ENCODE results near the gene TCF12.

Gene TCF12

DNA sequence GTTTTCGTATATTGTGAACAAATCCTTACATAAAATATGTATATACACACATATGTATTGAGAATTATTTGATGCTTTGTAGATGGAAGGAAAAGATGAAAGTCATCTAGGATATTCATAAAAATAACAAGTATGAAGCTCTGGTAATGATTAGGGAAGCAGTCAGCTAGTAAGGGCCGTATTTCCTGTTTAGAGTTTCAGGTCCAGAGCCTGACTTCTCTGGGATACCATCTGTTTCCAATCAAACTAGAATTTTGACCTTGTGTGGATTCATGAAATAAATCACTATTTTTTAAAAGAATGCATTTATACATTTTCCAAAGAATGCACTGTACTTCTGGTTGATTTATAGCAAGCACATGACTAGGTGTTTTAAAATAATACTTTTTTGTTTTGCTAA, 301.8 kb downstream of the TCF12 start:
- TF ChIP-seq SUZ12 (IDR thresholded peaks at IDR 0.05; ENCODE audit: extremely low read depth, insufficient read depth, insufficient read length) (no peak), ZNF274 (IDR thresholded peaks at IDR 0.05; ENCODE audit: low read depth, low read length) (no peak), YY1 (IDR thresholded peaks at IDR 0.05; ENCODE audit: insufficient read depth, insufficient read length) (no peak)
- no peak overlapping the region for H3K9ac ChIP-seq (ENCODE audit: insufficient read length, low read depth)
- no peak overlapping the region for H3K4me3 ChIP-seq (ENCODE audit: insufficient read length, low read depth)
- H3K9me3 ChIP-seq (ENCODE audit: insufficient read depth, low read length) = no peaks in the 10 kb centered on the region
- no peaks in the 10 kb centered on the region for H3K36me3 ChIP-seq (ENCODE audit: insufficient read depth, insufficient read length, low read length)
- no peak for DNase-seq (ENCODE audit: low read depth, low spot score)
- no peaks in the 10 kb centered on the region for H3K27me3 ChIP-seq (ENCODE audit: insufficient read depth, insufficient read length)
- no peaks in the 10 kb centered on the region for H3K4me1 ChIP-seq (ENCODE audit: insufficient read depth, insufficient read length)

DNA sequence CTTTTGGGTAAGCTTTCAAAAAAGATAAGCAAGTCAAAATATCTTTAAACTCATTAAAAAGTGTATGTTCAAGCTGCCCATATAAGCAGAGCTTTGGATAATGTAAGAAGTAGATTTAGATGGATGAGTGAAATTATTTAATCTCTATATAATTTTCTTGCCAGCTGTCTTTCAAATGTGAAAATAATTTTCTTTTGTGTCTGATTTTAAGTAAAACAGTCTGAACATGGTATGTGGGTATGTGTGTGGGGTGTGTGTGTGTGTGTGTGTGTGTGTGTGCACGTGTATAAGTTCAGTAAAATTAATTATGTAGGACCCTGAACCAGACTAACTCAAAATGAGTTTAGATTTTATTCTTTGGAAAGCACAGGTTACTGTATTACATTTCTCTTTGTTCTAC, 302.7 kb downstream of the TCF12 start:
- TF ChIP-seq YY1 (IDR thresholded peaks at IDR 0.05; ENCODE audit: insufficient read depth, insufficient read length) (no peak), ZNF274 (IDR thresholded peaks at IDR 0.05; ENCODE audit: low read depth, low read length) (no peak), SUZ12 (IDR thresholded peaks at IDR 0.05; ENCODE audit: extremely low read depth, insufficient read depth, insufficient read length) (no peak)
- Histone ChIP-seq H3K36me3 (ENCODE audit: insufficient read depth, insufficient read length, low read length) (no peaks in the 10 kb centered on the region), H3K9ac (ENCODE audit: insufficient read length, low read depth) (no peak overlapping the region), H3K9me3 (ENCODE audit: insufficient read depth, low read length) (no peaks in the 10 kb centered on the region), H3K4me1 (ENCODE audit: insufficient read depth, insufficient read length) (no peaks in the 10 kb centered on the region), H3K4me3 (ENCODE audit: insufficient read length, low read depth) (no peak overlapping the region), H3K27me3 (ENCODE audit: insufficient read depth, insufficient read length) (no peaks in the 10 kb centered on the region)
- no peak for DNase-seq (ENCODE audit: low read depth, low spot score)

DNA sequence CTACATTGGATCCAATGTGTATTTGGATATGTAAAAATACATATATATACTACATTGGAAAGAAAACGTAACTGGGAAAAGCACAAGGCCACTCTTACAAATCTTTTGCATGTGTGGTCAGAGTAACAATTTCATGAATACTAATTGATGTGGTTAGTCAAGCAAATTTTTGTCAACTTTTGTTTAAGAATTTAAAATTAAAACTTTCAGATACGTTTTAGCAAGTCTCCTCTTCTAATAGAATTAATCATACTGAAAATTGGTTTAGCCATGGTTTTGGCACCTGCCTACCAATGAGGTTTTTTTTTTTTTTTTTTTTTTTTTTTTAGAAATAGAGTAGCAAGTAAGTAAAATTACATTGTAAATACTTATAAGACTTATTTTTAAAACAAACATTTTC, 304.9 kb downstream of the TCF12 start:
- H3K4me3 ChIP-seq (ENCODE audit: insufficient read length, low read depth) = no peak overlapping the region
- no peaks in the 10 kb centered on the region for H3K9me3 ChIP-seq (ENCODE audit: insufficient read depth, low read length)
- no peak for DNase-seq (ENCODE audit: low read depth, low spot score)
- no peak for TF ChIP-seq ZNF274 (IDR thresholded peaks at IDR 0.05; ENCODE audit: low read depth, low read length)
- no peak for TF ChIP-seq SUZ12 (IDR thresholded peaks at IDR 0.05; ENCODE audit: extremely low read depth, insufficient read depth, insufficient read length)
- no peak for TF ChIP-seq YY1 (IDR thresholded peaks at IDR 0.05; ENCODE audit: insufficient read depth, insufficient read length)
- H3K36me3 ChIP-seq (ENCODE audit: insufficient read depth, insufficient read length, low read length) = no peaks in the 10 kb centered on the region
- H3K4me1 ChIP-seq (ENCODE audit: insufficient read depth, insufficient read length) = no peaks in the 10 kb centered on the region
- H3K27me3 ChIP-seq (ENCODE audit: insufficient read depth, insufficient read length) = no peaks in the 10 kb centered on the region
- no peak overlapping the region for H3K9ac ChIP-seq (ENCODE audit: insufficient read length, low read depth)

DNA sequence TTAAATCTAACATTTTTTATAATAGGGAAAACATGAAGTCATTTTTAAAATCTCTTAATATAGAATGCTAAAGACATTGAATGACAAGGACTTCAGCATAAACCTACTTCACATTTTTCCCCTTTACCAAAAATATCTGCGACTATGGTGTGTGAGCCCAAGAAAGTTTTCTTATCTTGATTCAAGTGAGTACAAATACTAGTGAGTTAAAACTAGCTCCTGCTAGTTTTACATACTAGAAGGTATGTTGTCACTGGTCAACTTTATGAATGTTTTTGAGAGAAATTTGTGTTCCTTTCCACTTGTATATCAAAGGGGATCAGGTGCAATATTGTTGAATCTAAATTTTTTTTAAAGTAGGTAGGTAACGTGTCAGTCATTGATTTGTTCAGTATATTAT, 305.4 kb downstream of the TCF12 start:
- H3K9ac ChIP-seq (ENCODE audit: insufficient read length, low read depth) = no peak overlapping the region
- no peaks in the 10 kb centered on the region for H3K9me3 ChIP-seq (ENCODE audit: insufficient read depth, low read length)
- H3K36me3 ChIP-seq (ENCODE audit: insufficient read depth, insufficient read length, low read length) = no peaks in the 10 kb centered on the region
- no peaks in the 10 kb centered on the region for H3K4me1 ChIP-seq (ENCODE audit: insufficient read depth, insufficient read length)
- DNase-seq (ENCODE audit: low read depth, low spot score) = no peak
- TF ChIP-seq ZNF274 (IDR thresholded peaks at IDR 0.05; ENCODE audit: low read depth, low read length) (no peak), YY1 (IDR thresholded peaks at IDR 0.05; ENCODE audit: insufficient read depth, insufficient read length) (no peak)
- H3K4me3 ChIP-seq (ENCODE audit: insufficient read length, low read depth) = no peak overlapping the region
- H3K27me3 ChIP-seq (ENCODE audit: insufficient read depth, insufficient read length) = no peaks in the 10 kb centered on the region

DNA sequence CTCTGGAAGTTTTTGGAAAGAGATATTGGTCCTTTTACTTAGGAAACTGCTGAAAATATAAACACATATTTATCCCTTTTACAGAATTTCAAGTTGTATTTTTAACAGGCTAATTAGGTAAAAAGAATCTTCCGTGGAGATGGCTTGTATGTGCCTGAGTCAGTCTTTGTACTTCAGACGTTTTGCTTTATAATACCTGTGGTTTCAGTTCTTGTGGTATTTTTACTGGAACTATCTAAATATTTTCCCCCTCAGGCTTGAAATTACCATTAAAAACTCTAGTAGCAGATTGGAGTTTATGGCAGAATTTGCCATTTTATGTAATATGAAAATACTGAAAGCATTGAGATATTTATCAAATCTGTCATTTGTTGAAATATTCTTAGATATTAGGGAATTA, 306.2 kb downstream of the TCF12 start:
- no peak for DNase-seq (ENCODE audit: low read depth, low spot score)
- Histone ChIP-seq H3K9me3 (ENCODE audit: insufficient read depth, low read length) (no peaks in the 10 kb centered on the region), H3K9ac (ENCODE audit: insufficient read length, low read depth) (no peak overlapping the region), H3K4me1 (ENCODE audit: insufficient read depth, insufficient read length) (no peaks in the 10 kb centered on the region), H3K27me3 (ENCODE audit: insufficient read depth, insufficient read length) (no peaks in the 10 kb centered on the region), H3K36me3 (ENCODE audit: insufficient read depth, insufficient read length, low read length) (no peaks in the 10 kb centered on the region), H3K4me3 (ENCODE audit: insufficient read length, low read depth) (no peak overlapping the region)
- TF ChIP-seq YY1 (IDR thresholded peaks at IDR 0.05; ENCODE audit: insufficient read depth, insufficient read length) (no peak), ZNF274 (IDR thresholded peaks at IDR 0.05; ENCODE audit: low read depth, low read length) (no peak), SUZ12 (IDR thresholded peaks at IDR 0.05; ENCODE audit: extremely low read depth, insufficient read depth, insufficient read length) (no peak)

DNA sequence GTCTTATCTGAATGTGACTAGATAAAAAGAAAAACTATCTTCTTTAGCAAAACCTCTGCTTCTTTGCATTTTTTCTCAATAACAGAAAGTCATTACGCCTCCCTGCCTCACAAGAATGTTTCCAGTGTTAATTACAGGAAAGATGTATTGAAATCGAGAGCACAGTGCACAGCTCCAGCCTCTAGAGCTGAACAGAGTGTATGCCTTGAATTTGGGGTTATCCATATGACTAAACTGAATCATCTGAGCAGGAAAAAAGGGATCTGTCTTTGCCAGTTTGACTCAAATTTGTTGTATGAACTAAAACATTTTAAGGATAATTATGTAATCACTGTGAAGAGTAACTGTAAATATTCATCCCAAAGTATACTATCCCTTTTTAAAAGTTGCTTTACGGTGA, 308.7 kb downstream of the TCF12 start:
- no peak for DNase-seq (ENCODE audit: low read depth, low spot score)
- no peak overlapping the region for H3K9ac ChIP-seq (ENCODE audit: insufficient read length, low read depth)
- H3K27me3 ChIP-seq (ENCODE audit: insufficient read depth, insufficient read length) = no peaks in the 10 kb centered on the region
- H3K4me1 ChIP-seq (ENCODE audit: insufficient read depth, insufficient read length) = no peaks in the 10 kb centered on the region
- no peak overlapping the region for H3K4me3 ChIP-seq (ENCODE audit: insufficient read length, low read depth)
- H3K9me3 ChIP-seq (ENCODE audit: insufficient read depth, low read length) = no peaks in the 10 kb centered on the region
- peaks cover under 1% of the 10 kb centered on the region for H3K36me3 ChIP-seq (ENCODE audit: insufficient read depth, insufficient read length, low read length)
- no peak for TF ChIP-seq YY1 (IDR thresholded peaks at IDR 0.05; ENCODE audit: insufficient read depth, insufficient read length)
- TF ChIP-seq SUZ12 (IDR thresholded peaks at IDR 0.05; ENCODE audit: extremely low read depth, insufficient read depth, insufficient read length) = no peak
- TF ChIP-seq ZNF274 (IDR thresholded peaks at IDR 0.05; ENCODE audit: low read depth, low read length) = no peak

DNA sequence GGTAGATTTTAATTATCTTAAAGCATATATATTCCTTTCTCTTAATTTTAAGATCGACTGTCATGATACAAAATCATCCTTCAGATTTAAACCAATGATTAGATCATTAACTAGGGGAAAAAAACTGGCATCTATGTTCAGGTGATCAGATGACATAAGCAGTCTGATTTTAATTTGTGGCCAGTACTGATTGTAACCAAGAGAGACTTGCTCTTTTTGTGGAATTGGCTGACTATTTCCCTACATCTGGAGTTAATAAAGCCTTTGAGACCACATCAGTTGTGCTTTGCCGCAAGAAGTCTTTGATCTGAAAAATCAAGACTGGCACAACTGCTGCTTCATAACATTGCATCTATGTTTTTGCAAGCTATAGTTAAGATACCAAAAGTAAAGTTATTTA, 309.5 kb downstream of the TCF12 start:
- Histone ChIP-seq H3K36me3 (ENCODE audit: insufficient read depth, insufficient read length, low read length) (peaks cover 7% of the 10 kb centered on the region), H3K9me3 (ENCODE audit: insufficient read depth, low read length) (no peaks in the 10 kb centered on the region), H3K4me3 (ENCODE audit: insufficient read length, low read depth) (no peak overlapping the region), H3K27me3 (ENCODE audit: insufficient read depth, insufficient read length) (no peaks in the 10 kb centered on the region), H3K4me1 (ENCODE audit: insufficient read depth, insufficient read length) (no peaks in the 10 kb centered on the region), H3K9ac (ENCODE audit: insufficient read length, low read depth) (no peak overlapping the region)
- no peak for DNase-seq (ENCODE audit: low read depth, low spot score)
- no peak for TF ChIP-seq SUZ12 (IDR thresholded peaks at IDR 0.05; ENCODE audit: extremely low read depth, insufficient read depth, insufficient read length)

DNA sequence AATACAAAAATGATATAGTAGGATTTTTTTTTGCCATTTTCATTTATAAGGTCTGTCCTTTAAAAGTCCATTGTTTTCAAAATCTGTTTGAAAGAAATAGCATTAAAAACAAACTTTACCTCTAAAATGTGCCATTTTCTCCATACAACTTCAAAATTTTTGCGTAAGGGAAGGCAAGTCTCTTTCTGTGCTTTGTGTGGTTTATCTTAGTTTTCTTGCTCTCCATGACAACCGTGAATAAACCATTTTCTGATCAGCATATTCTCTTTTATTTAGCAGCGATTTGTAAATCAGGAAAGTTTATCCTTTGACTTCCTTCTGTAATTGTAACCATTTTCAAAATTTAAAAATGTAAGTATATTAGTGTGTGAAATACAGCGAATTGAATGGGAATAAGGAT, 310.0 kb downstream of the TCF12 start:
- Histone ChIP-seq H3K27me3 (ENCODE audit: insufficient read depth, insufficient read length) (no peaks in the 10 kb centered on the region), H3K9me3 (ENCODE audit: insufficient read depth, low read length) (no peaks in the 10 kb centered on the region), H3K36me3 (ENCODE audit: insufficient read depth, insufficient read length, low read length) (peaks cover 11% of the 10 kb centered on the region), H3K4me1 (ENCODE audit: insufficient read depth, insufficient read length) (no peaks in the 10 kb centered on the region), H3K4me3 (ENCODE audit: insufficient read length, low read depth) (no peak overlapping the region), H3K9ac (ENCODE audit: insufficient read length, low read depth) (no peak overlapping the region)
- TF ChIP-seq YY1 (IDR thresholded peaks at IDR 0.05; ENCODE audit: insufficient read depth, insufficient read length) (no peak), SUZ12 (IDR thresholded peaks at IDR 0.05; ENCODE audit: extremely low read depth, insufficient read depth, insufficient read length) (no peak), ZNF274 (IDR thresholded peaks at IDR 0.05; ENCODE audit: low read depth, low read length) (no peak)
- DNase-seq (ENCODE audit: low read depth, low spot score) = no peak
